Astrocyte (in vitro differentiated cells and primary cell): ENCODE measurements around the gene FTH1.

ENCODE experiments used
- EZH2 ChIP-seq: IDR thresholded peaks from 2 replicates; pipeline ENCODE4 v1.6.1; 2012; ENCODE audit warnings: mild to moderate bottlenecking, low read length, inconsistent platforms; ENCODE audit not compliant: insufficient read depth
- TF ChIP-seq, protein P1 (sequence below): IDR thresholded peaks from 2 replicates; pipeline ENCODE4 v1.5.1; 2011; ENCODE audit warnings: low read depth, mild to moderate bottlenecking, inconsistent platforms, low read length, moderate library complexity; ENCODE audit not compliant: insufficient read depth

DNA sequence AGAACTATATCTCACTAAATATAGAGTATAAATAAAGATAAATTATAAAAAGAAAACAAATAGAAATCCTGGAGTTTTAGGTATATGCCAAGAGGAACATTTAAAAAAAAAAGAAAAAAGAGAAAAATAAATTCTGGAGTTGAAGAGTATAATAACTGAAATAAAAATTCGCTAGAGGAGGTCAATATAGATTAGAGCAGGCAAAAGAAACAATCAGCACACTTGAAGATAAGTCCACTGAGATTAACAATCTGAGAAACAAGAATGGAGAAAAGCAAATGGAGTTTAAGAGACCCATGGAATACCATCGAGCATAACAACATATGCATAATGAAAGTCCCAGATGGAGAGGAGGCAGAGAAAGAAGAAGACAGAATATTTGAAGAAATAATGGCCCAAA, 31.6 kb downstream of the FTH1 start:
- no peak for TF ChIP-seq EZH2
- TF ChIP-seq, protein P1, sequence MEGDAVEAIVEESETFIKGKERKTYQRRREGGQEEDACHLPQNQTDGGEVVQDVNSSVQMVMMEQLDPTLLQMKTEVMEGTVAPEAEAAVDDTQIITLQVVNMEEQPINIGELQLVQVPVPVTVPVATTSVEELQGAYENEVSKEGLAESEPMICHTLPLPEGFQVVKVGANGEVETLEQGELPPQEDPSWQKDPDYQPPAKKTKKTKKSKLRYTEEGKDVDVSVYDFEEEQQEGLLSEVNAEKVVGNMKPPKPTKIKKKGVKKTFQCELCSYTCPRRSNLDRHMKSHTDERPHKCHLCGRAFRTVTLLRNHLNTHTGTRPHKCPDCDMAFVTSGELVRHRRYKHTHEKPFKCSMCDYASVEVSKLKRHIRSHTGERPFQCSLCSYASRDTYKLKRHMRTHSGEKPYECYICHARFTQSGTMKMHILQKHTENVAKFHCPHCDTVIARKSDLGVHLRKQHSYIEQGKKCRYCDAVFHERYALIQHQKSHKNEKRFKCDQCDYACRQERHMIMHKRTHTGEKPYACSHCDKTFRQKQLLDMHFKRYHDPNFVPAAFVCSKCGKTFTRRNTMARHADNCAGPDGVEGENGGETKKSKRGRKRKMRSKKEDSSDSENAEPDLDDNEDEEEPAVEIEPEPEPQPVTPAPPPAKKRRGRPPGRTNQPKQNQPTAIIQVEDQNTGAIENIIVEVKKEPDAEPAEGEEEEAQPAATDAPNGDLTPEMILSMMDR, result no peak
